HG02571 (cell line): ENCODE data around the gene GBP3.
"Not testable (repeated sequence)": the region's sequence is repeated elsewhere in the genome, so short reads cannot be mapped to it uniquely, and the experiment has no call there.

Experiments used
- ATAC-seq: cut with Tn5 transposase; IDR thresholded peaks from one replicate; pipeline ENCODE4 v1.9.1; 2021; ENCODE audit warnings: mild to moderate bottlenecking, moderate library complexity; ENCODE audit not compliant: unreplicated experiment

GBP3 gene

GRCh38 chr1:89041119-89041641, 18.5 kb upstream of the GBP3 start:
- peak; percentile 96 for ATAC-seq

GRCh38 chr1:89040315-89040626, 17.6 kb upstream of the GBP3 start:
- no peak for ATAC-seq

GRCh38 chr1:89037186-89037585, 14.5 kb upstream of the GBP3 start:
- ATAC-seq = no peak

GRCh38 chr1:89035080-89035479, 12.4 kb upstream of the GBP3 start:
- no peak for ATAC-seq

- ATAC-seq = not testable (repeated sequence)
These were observed 11.3 kb upstream of the GBP3 start for GRCh38 chr1:89034004-89034403.

GRCh38 chr1:89029051-89029450, 6.4 kb upstream of the GBP3 start:
- ATAC-seq = not testable (repeated sequence)

- no peak for ATAC-seq
These were observed 3.3 kb upstream of the GBP3 start for GRCh38 chr1:89025928-89026327.

- ATAC-seq = no peak
These were observed 360 bp upstream of the GBP3 start for GRCh38 chr1:89023026-89023425.

- ATAC-seq = not testable (repeated sequence)
These were observed 4.3 kb downstream of the GBP3 start for GRCh38 chr1:89018318-89018717.

GRCh38 chr1:89008511-89008910, 14.2 kb downstream of the GBP3 start:
- no peak for ATAC-seq

- no peak for ATAC-seq
These were observed 17.1 kb downstream of the GBP3 start for GRCh38 chr1:89005286-89006151.

- not testable (repeated sequence) for ATAC-seq
These were observed 20.5 kb downstream of the GBP3 start for GRCh38 chr1:89002176-89002575.

GRCh38 chr1:89001510-89001909, 21.2 kb downstream of the GBP3 start:
- no peak for ATAC-seq

- ATAC-seq = peak; percentile 83
These were observed 23.9 kb downstream of the GBP3 start for GRCh38 chr1:88998716-88999115.

GRCh38 chr1:88990426-88990825, 32.2 kb downstream of the GBP3 start:
- ATAC-seq = no peak

- ATAC-seq = no peak
These were observed 37.0 kb downstream of the GBP3 start for GRCh38 chr1:88985692-88986091.

GRCh38 chr1:88985032-88985431, 37.6 kb downstream of the GBP3 start:
- no peak for ATAC-seq

GRCh38 chr1:88984569-88984968, 38.1 kb downstream of the GBP3 start:
- no peak for ATAC-seq

GRCh38 chr1:88983791-88984559, 38.7 kb downstream of the GBP3 start:
- no peak for ATAC-seq

GRCh38 chr1:88982055-88982454, 40.6 kb downstream of the GBP3 start:
- ATAC-seq = no peak

GRCh38 chr1:88981506-88981905, 41.2 kb downstream of the GBP3 start:
- not testable (repeated sequence) for ATAC-seq

- no peak for ATAC-seq
These were observed 41.8 kb downstream of the GBP3 start for GRCh38 chr1:88980870-88981269.
